NCI-H2081 treated with DMSO at 0.1 percent for 48 hours (cell line): ENCODE data around the gene EPN2.

Experiments
- DNase-seq: peaks from one replicate; lab custom pipeline; 2025; lab: John Stamatoyannopoulos, UW

EPN2 gene

DNA sequence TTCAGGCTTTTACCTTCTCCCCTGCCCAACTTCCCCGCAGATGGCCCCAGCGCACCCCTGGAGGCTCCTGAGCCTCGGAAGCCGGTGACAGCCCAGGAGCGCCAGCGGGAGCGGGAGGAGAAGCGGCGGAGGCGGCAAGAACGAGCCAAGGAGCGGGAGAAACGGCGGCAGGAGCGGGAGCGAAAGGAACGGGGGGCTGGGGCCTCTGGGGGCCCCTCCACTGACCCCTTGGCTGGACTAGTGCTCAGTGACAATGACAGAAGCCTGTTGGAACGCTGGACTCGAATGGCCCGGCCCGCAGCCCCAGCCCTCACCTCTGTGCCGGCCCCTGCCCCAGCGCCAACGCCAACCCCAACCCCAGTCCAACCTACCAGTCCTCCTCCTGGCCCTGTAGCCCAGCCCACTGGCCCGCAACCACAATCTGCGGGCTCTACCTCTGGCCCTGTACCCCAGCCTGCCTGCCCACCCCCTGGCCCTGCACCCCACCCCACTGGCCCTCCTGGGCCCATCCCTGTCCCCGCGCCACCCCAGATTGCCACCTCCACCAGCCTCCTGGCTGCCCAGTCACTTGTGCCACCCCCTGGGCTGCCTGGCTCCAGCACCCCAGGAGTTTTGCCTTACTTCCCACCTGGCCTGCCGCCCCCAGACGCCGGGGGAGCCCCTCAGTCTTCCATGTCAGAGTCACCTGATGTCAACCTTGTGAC lies 144.7 kb downstream of the EPN2 start:
- DNase-seq, result no peak

DNA sequence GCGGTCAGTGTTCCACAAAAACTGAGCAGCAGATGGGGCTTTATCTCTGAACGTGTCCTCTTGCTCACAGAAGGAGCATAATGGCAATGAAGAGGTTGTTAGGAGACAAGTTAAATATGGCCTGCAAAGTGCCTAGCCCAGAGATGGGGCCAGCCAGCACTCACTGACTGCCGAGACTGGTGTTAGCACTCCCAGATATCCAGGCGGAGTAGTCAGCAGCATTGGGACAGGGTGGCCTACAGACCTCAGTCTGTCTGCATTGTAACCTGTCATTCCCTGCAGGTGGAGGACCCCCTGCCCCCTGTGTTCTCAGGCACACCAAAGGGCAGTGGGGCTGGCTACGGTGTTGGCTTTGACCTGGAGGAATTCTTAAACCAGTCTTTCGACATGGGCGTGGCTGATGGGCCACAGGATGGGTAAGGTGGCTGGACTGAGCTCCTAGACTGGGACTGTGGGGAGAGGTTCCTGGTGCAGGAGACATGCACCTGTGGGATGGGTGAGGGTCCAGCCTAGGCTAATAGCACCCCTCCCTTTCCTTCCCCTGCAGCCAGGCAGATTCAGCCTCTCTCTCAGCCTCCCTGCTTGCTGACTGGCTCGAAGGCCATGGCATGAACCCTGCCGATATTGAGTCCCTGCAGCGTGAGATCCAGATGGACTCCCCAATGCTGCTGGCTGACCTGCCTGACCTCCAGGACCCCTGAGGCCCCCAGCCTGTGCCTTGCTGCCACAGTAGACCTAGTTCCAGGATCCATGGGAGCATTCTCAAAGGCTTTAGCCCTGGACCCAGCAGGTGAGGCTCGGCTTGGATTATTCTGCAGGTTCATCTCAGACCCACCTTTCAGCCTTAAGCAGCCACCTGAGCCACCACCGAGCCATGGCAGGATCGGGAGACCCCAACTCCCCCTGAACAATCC lies 145.6 kb downstream of the EPN2 start:
- DNase-seq, result no peak

DNA sequence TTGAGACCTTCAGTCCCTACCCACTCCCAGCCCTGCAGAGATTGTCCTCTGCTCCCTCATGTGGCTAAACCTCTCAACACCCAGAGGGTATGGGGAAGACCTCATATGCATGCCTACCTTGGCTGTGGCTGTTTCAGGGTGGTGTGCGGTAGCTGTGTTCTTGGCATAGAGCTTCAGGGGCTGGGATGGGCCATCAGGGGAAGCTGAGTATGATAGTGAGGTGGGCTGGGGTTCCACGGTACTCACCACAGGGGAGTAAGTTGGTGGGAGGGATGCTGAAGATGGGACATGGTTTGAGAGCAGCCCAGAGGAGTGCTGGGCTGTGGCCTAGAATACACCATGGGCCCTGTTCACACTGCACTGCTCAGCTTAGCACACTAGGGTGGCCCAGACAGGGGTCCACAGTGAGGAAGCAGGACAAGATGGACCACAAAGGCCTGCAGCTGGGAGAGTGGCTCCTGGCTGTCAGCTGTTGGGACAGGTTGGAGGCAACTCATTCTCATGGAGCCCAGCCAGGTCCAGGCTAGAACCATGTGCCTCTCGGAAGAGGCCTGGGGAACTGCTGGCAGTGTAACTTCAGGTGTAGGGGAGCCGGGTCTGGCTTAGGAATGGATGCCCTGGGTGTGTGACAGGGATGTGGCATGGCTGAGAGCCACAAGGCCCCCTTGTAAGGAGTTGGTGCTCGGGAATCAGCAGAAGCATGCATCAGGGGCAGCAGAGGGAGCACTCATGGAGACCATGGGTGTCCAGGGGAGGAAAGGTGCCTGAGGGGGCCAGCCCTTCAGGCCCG lies 146.7 kb downstream of the EPN2 start:
- DNase-seq, result no peak

DNA sequence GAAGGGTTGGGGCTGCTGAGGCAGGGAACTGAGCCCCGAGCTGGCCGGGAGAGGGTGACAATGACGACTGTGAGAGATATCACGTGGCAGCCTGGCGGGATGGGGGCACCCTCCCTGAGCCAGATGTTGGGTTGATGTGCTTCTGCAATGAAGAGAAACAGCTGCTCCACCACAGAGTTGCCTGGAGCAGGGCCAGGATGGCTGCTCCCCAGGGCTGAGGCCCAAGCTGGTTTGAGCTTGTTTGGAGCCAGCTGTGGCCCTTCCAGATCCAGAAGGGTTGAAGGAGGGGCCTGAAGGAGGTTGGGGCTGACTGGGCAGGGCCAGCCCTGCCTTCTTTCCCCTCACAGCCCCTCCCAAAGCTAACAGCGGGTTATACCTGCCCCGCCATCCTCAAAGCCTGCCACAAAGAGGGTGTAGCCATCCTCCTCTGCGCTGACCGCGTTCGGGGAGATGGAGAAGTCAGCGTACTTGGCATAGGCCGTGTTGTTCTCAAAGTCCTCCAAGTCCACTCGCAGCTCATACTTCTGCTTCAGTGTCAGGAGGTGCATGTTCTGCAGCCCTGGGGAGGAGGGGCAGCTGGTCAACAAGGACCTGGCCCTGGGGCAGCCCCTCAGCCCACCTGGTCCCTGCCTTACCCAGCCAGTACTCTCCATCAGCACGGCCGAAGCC lies 147.7 kb downstream of the EPN2 start:
- no peak for DNase-seq

DNA sequence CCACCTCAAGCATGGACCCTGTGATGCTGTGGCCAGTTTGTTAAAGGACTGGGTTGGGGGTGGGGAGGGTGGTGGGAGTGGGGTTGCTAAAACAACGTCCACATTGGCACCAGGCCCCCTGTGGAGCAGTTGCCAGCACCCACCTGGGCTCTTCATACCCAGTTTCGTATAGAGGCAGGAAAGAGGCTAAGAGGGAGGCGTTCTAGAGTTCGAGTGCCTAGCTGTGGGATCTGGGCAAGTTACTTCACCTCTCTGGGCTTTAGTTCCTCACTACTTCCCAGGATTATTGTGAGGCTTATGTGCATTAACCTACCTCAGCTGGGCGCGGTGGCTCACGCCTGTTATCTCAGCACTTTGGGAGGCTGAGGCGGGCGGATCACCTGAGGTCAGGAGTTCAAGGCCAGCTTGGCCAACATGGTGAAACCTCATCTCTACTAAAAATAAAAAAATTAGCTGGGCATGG lies 148.4 kb downstream of the EPN2 start:
- no peak for DNase-seq
